Hindlimb muscle (tissue), 1 donor: ENCODE results near the gene ITSN1. TPM values are rescaled to one million over a fixed set of nuclear protein-coding genes. Genes with fewer than 3 reads are reported as not detected.
"Not testable (repeated sequence)": the region's sequence is repeated elsewhere in the genome, so short reads cannot be mapped to it uniquely, and the experiment has no call there.

Experiments used
- DNase-seq: peaks from one replicate; pipeline ENCODE4 v3.0.0-alpha.2; 2013
- polyA plus RNA-seq: library from polyadenylated mRNA; unstranded; fragments of 120-200 nt; gene quantifications from one replicate; pipeline ENCODE4 v1.2.1, GENCODE V29; 2013; ENCODE audit not compliant: insufficient read length

ITSN1 gene
- polyA plus RNA-seq, 1 donor = 34.1 TPM

GRCh38 chr21:33867868-33868267 lies 225.6 kb downstream of the ITSN1 start:
- not testable (repeated sequence) for DNase-seq

DNA sequence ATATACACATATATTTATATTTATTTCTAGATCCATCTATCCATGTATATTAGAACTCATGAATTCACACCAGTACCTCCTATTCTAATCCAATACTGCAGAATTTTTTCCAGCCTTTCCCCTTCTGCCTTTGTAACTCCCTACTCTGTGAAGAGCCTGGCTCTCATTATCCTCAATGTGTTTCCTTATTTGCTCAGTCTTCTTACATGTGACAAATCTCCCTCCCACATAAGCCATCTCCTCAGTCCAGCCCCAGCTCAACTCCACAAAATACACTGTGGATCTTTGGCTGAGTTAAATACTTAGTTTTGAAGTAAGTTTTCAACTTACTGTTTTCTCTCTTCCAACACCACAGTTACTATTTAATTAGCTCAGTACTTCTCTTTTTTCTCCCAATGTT lies 227.6 kb downstream of the ITSN1 start:
- DNase-seq = no peak

GRCh38 chr21:33870768-33871167 lies 228.5 kb downstream of the ITSN1 start:
- no peak for DNase-seq

- DNase-seq = no peak
These were observed 228.9 kb downstream of the ITSN1 start for GRCh38 chr21:33871171-33871570.

DNA sequence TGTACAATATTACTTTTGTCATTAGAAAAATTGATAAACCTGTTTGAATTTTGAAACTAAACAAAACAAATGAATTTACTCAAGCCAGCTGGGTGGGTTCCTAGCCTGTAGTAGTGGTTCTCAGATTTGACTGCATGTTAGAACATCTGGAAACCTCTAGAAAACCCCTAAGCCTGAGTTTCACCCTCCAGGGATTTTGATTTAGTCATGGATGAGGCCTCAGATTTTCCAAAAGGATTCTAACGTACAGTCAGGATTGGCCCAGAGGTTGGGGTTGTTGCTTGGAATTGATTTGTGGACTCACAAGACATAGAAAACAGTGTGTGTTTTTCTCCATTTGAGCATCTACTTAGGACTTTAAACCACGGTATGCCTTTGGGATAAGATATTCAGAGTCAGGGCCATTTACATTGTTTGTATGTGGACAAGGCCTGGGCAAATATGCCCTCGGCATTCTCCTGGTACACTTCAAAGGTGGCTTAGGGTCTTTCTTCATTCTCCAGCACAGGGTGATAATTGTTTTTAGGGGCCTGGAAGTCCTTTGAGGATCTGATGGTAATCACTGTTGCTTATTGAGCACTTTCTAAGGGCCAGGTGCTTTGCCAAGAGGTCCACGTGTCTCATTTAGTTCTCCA lies 230.7 kb downstream of the ITSN1 start:
- no peak for DNase-seq

GRCh38 chr21:33874161-33874560 lies 231.9 kb downstream of the ITSN1 start:
- DNase-seq = no peak

- DNase-seq = no peak
These were observed 232.9 kb downstream of the ITSN1 start for GRCh38 chr21:33875026-33875695.

DNA sequence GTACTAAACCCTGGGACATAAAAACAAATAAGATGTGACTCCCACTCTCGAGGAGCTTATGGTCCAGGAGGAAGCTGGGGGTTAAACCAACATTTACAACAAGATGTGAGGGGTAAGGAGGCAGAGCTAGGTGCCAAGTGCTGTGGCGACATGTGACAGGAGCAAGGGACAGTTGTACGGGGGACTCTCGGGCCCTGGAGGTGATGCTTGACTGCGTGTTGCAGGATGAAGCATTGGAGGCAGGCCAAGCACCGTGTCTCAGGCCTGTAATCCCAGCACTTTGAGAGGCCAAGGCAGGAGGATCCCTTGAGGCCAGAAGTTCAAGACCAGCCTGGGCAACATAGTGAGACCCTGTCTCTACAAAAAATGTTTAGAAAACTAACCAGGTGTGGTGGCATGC lies 236.5 kb downstream of the ITSN1 start:
- DNase-seq = no peak

- DNase-seq = no peak
These were observed 238.3 kb downstream of the ITSN1 start for GRCh38 chr21:33880626-33881025.

DNA sequence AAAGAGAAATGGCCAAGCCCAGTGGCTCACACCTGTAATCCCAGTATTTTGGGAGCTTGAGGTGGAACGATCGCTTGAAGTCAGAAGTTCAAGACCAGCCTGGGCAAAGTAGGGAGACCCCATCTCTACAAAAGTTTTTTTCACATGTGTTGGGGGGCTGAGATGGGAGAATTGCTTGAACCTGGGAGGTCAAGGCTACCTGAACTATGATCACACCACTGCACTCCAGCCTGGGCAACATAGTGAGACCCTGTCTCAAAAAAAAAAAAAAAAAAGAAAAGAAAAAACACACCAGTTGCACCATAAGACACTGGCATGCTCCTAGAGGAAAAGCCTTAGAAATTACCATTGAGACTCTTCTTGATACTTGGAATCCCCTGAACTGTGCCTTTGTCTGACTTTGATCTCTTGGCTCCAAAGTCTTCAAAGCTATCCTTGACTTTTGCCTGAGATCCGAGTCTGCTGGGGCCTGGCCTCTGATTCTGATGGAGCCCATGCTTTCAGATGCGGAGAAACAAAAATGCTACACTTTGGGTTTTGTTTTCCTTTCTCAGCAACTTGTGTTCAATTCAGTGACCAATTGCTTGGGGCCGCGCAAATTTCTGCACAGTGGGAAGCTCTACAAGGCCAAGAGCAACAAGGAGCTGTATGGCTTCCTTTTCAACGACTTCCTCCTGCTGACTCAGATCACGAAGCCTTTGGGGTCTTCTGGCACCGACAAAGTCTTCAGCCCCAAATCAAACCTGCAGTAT lies 239.6 kb downstream of the ITSN1 start:
- DNase-seq = no peak

GRCh38 chr21:33883118-33883517 lies 240.8 kb downstream of the ITSN1 start:
- DNase-seq = no peak

GRCh38 chr21:33884376-33885171 lies 242.3 kb downstream of the ITSN1 start:
- DNase-seq = no peak

DNA sequence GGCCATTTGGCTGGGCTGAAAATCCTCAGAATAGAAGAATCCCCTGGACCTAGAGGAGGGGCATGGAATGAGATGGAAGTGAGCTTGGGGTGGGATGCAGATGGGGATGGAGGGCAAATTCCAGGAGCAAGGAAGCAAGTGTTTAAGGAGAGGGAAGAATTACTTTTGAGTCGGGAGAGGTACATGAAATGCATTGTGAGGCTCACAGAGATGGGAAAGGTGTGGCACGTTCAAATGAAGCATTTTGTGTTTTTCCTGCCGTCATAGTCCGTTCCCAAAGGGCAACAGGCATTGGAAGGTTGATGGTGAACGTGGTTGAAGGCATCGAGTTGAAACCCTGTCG lies 242.8 kb downstream of the ITSN1 start:
- no peak for DNase-seq

GRCh38 chr21:33886321-33886720 lies 244.0 kb downstream of the ITSN1 start:
- DNase-seq = no peak

- no peak for DNase-seq
These were observed 247.9 kb downstream of the ITSN1 start for GRCh38 chr21:33890187-33890586.

GRCh38 chr21:33892853-33893252 lies 250.6 kb downstream of the ITSN1 start:
- DNase-seq = no peak

GRCh38 chr21:33893917-33894316 lies 251.6 kb downstream of the ITSN1 start:
- no peak for DNase-seq

DNA sequence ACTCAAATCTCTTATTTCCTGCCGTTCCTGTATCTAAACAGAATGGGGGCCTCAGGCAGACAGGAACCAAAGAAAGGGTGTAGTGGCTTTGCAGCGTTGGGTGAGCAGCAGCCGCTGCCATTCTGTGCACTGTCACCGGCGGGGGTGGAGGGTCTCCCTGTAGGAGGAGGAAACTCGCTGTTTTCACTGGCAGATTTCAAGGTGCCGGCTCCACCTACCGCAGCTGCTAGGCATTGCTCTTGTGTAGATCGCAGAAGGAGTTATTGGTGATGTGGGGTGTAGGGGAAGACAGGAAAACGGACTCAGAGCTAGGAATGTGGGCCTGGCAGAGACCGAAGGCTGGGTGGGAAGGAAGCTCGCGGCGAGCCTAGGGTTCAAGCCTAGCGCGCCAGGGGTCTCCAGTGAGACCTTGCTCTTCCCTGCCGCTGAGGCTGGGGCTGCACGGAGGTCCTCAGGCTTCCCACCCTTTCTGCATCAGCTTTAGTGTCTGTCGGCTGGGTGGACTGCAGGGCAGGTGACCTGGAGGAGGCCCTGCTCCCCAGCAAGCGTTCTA lies 252.5 kb downstream of the ITSN1 start:
- DNase-seq = peak; percentile 84

DNA sequence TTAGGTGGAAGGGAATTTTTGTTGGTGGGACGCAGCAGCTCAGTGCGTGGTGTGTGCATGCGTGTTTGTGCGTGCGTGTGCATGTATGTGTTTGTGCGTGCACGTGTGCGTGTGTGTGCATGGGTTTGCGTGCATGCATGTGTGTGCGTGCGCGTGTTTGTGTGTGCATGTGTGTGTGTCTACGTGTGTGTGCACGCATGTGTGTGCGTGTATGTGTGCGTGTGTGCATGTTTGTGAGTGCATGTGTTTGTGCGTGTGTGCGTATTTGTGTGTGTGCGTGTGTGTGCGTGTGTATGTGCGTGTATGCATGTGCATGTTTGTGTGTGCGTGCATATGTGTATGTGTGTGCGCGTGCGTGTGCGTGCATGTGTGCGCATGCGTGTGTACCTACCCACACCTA lies 253.1 kb downstream of the ITSN1 start:
- DNase-seq = no peak

DNA sequence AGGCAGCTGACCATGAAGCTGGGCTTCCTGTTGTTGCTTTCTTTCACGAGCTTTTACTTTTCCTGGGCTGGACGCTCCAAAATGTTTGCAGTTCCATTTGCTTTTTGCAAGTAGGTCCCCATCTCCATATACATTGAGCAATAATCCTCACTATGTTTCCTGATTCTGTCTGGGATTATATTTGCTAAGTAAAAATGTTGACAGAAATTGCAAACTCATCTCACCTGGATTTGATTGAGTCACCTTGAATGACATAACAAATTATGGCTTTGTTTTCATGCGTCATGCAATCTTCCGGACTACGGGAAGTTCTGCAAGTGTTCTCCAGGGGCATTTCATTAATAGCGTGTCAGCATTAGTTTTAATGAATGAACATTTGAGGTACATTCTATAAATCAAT lies 254.4 kb downstream of the ITSN1 start:
- DNase-seq = no peak

GRCh38 chr21:33897098-33897497 lies 254.8 kb downstream of the ITSN1 start:
- DNase-seq = no peak

GRCh38 chr21:33897739-33898138 lies 255.4 kb downstream of the ITSN1 start:
- no peak for DNase-seq

GRCh38 chr21:33898586-33898985 lies 256.3 kb downstream of the ITSN1 start:
- no peak for DNase-seq
